ENCODE results near the gene TUT1.
"Not testable (repeated sequence)": the region's sequence is repeated elsewhere in the genome, so short reads cannot be mapped to it uniquely, and the experiment has no call there.

TUT1 gene

DNA sequence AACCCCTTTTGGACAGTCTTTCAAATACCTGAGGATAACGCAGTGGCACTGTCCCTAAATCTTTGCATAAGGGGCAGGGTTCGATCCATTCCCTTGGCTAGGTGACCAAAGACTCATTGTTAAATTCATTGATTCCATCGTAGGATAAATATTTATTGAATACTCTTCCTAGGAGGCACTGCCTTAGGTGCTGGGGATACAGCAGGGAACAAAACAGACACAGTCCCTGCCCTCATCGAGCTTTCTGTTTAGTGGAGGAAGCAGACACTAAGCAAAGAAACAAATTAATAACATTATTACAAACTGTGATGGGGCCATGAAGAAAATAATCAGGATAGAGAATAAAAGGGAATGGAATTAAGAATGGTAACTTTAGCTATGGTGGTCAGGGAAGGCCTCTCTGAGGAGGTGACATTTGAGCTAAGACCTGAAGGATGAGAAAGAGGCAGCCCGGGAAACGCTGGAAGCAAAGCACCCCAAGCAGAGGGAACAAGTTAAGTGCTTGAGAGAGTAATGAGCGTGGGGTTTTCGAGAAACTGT is 29.8 kb upstream of the TUT1 start:
- no peak for TF ChIP-seq CTCF (conservative IDR thresholded peaks at IDR 0.05; ENCODE audit: low read depth, low read length)
- no peak for DNase-seq (ENCODE audit: low read depth)
- peak overlapping the region; percentile 75 for H3K4me3 ChIP-seq (ENCODE audit: low read depth, low read length)

DNA sequence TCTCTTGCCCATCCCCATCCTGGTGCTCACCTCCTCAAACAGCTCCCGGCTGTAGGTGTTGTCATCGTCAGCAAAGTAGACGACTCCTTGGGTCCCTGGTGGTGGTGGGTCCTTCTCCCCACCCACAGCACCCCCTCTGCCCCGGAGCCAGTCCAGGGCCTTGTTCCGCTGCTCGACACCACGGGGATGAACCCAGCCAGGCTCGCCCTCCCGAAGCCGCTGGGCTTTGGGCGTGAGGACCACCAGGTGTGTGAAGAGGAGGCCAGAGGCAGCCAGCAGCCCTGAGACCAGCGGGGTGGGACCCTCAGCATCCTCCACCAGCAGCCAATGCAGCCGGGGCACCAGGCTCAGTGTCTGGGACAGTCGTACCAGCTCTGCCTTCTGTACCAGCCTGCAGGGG is 25.6 kb upstream of the TUT1 start:
- DNase-seq (ENCODE audit: low read depth); H3K4me3 ChIP-seq (ENCODE audit: low read depth, low read length): not testable (repeated sequence)

GRCh38 chr11:62615521-62615920 is 24.2 kb upstream of the TUT1 start:
- TF ChIP-seq CTCF (conservative IDR thresholded peaks at IDR 0.05; ENCODE audit: low read depth, low read length) = no peak
- no peak for DNase-seq (ENCODE audit: low read depth)
- H3K4me3 ChIP-seq (ENCODE audit: low read depth, low read length) = no peak overlapping the region

- TF ChIP-seq CTCF (conservative IDR thresholded peaks at IDR 0.05; ENCODE audit: low read depth, low read length) = no peak
- no peak overlapping the region for H3K4me3 ChIP-seq (ENCODE audit: low read depth, low read length)
- DNase-seq (ENCODE audit: low read depth) = no peak
Observed at GRCh38 chr11:62614275-62614674, 23.0 kb upstream of the TUT1 start.

DNA sequence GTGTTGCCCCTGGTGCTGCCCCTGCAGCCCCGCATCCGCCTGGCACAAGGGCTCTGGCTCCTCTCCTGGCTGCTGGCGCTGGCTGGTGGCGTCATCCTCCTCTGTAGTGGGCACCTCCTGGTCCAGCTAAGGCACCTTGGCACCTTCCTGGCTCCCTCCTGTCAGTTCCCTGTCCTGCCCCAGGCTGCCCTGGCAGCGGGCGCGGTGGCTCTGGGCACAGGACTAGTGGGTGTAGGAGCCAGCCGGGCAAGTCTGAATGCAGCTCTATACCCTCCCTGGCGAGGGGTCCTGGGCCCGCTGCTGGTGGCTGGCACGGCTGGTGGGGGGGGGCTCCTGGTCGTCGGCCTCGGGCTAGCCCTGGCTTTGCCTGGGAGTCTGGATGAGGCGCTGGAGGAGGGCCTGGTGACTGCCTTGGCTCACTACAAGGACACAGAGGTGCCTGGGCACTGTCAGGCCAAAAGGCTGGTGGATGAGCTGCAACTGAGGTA is 22.0 kb upstream of the TUT1 start:
- no peak for DNase-seq (ENCODE audit: low read depth)
- no peak overlapping the region for H3K4me3 ChIP-seq (ENCODE audit: low read depth, low read length)
- TF ChIP-seq CTCF (conservative IDR thresholded peaks at IDR 0.05; ENCODE audit: low read depth, low read length) = no peak

- DNase-seq (ENCODE audit: low read depth) = peak; percentile 69
- H3K4me3 ChIP-seq (ENCODE audit: low read depth, low read length) = peak within 1 kb of the TSS; percentile 77
- TF ChIP-seq CTCF (conservative IDR thresholded peaks at IDR 0.05; ENCODE audit: low read depth, low read length) = peak; percentile 62
Observed at GRCh38 chr11:62612366-62613290, 21.3 kb upstream of the TUT1 start, which contains the start of the genes EML3 and ROM1. Gene EML3, minus strand, starts transcription at chr11:62612775. Its CDS starts 318 bp downstream, at chr11:62612457. Gene ROM1, plus strand, starts transcription at chr11:62613257. Its CDS starts 25 bp downstream, at chr11:62613282.

GRCh38 chr11:62611705-62612365 is 20.5 kb upstream of the TUT1 start:
- DNase-seq (ENCODE audit: low read depth) = peak; percentile 60
- peak; percentile 27 for TF ChIP-seq CTCF (conservative IDR thresholded peaks at IDR 0.05; ENCODE audit: low read depth, low read length)
- H3K4me3 ChIP-seq (ENCODE audit: low read depth, low read length) = peak overlapping the region; percentile 77

All from choroid plexus epithelial cell (primary cell).